ENCODE results near the gene TBX4. TPM values are rescaled to one million over a fixed set of nuclear protein-coding genes. Genes with fewer than 3 reads are reported as not detected.

Gene TBX4
- total and polyA plus RNA-seq, 2 donors from 2014 or later = not detected

DNA sequence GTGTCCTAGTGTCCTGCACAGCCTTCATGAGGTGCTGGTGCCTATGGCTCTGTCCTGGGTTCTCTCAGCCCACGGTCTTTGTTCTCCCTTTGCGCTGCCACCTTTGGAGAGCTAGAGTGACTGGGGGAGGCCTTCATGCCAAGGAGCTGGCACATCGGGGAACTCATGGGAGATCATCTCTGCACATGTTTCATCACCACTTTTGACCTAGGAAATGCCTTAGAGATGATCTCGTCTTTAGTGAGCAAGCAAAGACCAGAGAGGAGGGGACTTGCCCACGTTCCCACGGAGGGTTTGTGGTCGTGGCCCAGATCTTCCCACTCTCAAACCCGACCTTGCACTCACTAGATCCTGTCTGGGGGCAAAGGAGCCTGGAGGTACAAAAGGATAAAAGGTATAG is 23.5 kb downstream of the TBX4 start:
- Histone ChIP-seq H3K27ac (ENCODE audit: low read depth in 2 of 2, low read length in 2 of 2) (no peak overlapping the region), H3K9ac (ENCODE audit: low read length in 3 of 3) (no peak overlapping the region), H3K36me3 (ENCODE audit: control insufficient read depth in 2 of 3, insufficient read depth in 3 of 3, low read length in 3 of 3) (no peaks in the 10 kb centered on the region), H3K4me3 (ENCODE audit: low read length in 3 of 3) (no peak overlapping the region), H3K9me3 (ENCODE audit: control insufficient read depth in 2 of 3, insufficient read depth in 1 of 3, low read length in 3 of 3) (no peaks in the 10 kb centered on the region), H3K27me3 (ENCODE audit: control insufficient read depth, insufficient read depth, low read length) (no peaks in the 10 kb centered on the region), H3K4me1 (ENCODE audit: control insufficient read depth in 2 of 3, insufficient read depth in 2 of 3, low read depth in 1 of 3, low read length in 3 of 3) (no peaks in the 10 kb centered on the region)
- TF ChIP-seq, protein P1, sequence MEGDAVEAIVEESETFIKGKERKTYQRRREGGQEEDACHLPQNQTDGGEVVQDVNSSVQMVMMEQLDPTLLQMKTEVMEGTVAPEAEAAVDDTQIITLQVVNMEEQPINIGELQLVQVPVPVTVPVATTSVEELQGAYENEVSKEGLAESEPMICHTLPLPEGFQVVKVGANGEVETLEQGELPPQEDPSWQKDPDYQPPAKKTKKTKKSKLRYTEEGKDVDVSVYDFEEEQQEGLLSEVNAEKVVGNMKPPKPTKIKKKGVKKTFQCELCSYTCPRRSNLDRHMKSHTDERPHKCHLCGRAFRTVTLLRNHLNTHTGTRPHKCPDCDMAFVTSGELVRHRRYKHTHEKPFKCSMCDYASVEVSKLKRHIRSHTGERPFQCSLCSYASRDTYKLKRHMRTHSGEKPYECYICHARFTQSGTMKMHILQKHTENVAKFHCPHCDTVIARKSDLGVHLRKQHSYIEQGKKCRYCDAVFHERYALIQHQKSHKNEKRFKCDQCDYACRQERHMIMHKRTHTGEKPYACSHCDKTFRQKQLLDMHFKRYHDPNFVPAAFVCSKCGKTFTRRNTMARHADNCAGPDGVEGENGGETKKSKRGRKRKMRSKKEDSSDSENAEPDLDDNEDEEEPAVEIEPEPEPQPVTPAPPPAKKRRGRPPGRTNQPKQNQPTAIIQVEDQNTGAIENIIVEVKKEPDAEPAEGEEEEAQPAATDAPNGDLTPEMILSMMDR (IDR thresholded peaks at IDR 0.05; ENCODE audit: borderline replicate concordance, extremely low read depth, insufficient read depth) = no peak
- no peak for DNase-seq
- FAIRE-seq = no peak
- intact Hi-C loops (cut with DNase I) = no loop called here

DNA sequence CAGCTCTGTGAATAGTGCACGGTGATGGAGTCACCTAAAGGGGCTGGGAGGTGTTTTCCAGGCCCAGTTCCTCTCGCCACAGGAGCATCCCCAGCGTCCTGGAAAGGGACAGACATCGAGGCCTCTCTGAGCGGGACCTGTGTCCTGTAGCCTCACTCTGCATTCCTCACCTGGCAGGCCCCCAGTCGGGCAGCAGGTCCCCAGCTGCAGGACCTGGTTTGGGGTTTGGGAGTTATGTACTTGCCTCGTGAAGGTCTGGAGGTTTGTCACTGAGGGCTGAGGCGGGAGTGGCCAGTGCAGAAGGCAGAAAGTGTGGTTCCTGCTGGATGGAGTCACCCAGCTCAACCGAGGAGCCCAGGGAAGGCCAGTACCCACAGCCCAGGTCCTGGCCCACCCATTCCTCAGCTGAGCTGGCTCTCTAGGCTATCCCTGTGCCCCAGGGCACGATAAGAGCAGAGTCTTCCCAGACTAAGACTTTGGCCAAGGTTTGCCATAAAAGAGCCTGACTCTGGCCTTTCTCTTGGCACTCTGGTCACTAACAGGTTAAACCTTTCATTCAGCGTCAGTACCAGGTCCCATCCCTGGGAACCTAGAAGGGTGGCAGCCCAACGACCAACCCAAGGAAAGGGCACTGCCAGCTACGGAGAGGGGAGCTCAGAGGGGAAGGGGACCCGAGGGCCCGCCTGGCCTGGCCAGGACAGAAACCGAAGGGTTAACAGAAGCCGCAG is 24.4 kb downstream of the TBX4 start:
- FAIRE-seq (no peak), DNase-seq (peak in 2 of 5 donors; percentile 34 to 60)
- Histone ChIP-seq H3K4me3 (ENCODE audit: low read length in 3 of 3) (no peak overlapping the region), H3K27me3 (ENCODE audit: control insufficient read depth, insufficient read depth, low read length) (no peaks in the 10 kb centered on the region), H3K27ac (ENCODE audit: low read depth in 2 of 2, low read length in 2 of 2) (no peak overlapping the region), H3K9ac (ENCODE audit: low read length in 3 of 3) (no peak overlapping the region), H3K4me1 (ENCODE audit: control insufficient read depth in 2 of 3, insufficient read depth in 2 of 3, low read depth in 1 of 3, low read length in 3 of 3) (no peaks in the 10 kb centered on the region), H3K9me3 (ENCODE audit: control insufficient read depth in 2 of 3, insufficient read depth in 1 of 3, low read length in 3 of 3) (no peaks in the 10 kb centered on the region), H3K36me3 (ENCODE audit: control insufficient read depth in 2 of 3, insufficient read depth in 3 of 3, low read length in 3 of 3) (no peaks in the 10 kb centered on the region)
- TF ChIP-seq, protein P1 (IDR thresholded peaks at IDR 0.05; ENCODE audit: borderline replicate concordance, extremely low read depth, insufficient read depth) = no peak
- intact Hi-C loops (cut with DNase I) = no loop called here

DNA sequence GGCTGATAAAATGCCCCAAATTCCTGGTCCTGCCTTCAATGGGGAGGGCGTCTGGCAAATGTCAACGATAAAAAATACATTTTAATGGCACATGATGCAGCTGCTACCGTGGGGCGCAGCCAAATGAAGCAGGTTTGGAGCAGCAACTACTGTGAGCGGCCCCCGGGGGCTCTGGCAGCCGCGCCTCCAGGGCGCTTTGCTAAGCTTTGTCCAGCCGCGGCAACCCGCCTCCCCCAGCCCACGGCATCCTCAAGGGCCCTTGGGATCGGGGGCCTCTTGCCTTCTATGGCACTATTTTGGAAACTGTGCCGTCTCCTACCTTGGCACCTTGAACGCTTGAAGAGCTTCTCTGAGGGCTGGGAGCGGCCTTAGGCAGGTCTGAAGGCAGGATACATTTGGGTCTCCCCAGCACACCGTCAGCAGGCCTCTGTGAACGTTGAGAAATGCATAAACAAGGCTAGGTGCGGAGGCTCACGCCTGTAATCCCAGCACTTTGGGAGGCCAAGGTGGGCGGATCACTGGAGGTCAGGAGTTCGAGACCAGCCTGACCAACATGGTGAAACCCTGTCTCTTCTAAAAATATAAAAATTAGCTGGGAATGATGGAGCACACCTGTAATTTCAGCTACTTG is 25.1 kb downstream of the TBX4 start:
- intact Hi-C loops (cut with DNase I) = no loop called here
- peak in 3 of 5 donors; percentile 47 to 77 (median 71) for DNase-seq
- Histone ChIP-seq H3K4me3 (ENCODE audit: low read length in 3 of 3) (no peak overlapping the region), H3K27ac (ENCODE audit: low read depth in 2 of 2, low read length in 2 of 2) (no peak overlapping the region), H3K9ac (ENCODE audit: low read length in 3 of 3) (no peak overlapping the region), H3K9me3 (ENCODE audit: control insufficient read depth in 2 of 3, insufficient read depth in 1 of 3, low read length in 3 of 3) (no peaks in the 10 kb centered on the region), H3K36me3 (ENCODE audit: control insufficient read depth in 2 of 3, insufficient read depth in 3 of 3, low read length in 3 of 3) (no peaks in the 10 kb centered on the region), H3K27me3 (ENCODE audit: control insufficient read depth, insufficient read depth, low read length) (no peaks in the 10 kb centered on the region), H3K4me1 (ENCODE audit: control insufficient read depth in 2 of 3, insufficient read depth in 2 of 3, low read depth in 1 of 3, low read length in 3 of 3) (no peaks in the 10 kb centered on the region)
- FAIRE-seq = no peak
- TF ChIP-seq, protein P1 (IDR thresholded peaks at IDR 0.05; ENCODE audit: borderline replicate concordance, extremely low read depth, insufficient read depth) = no peak
